GM20431 (cell line): ENCODE results near the gene CCNE1.

ENCODE experiments used
- in situ Hi-C: fragments of 300-500 bp; cut with MseI, MboI; formaldehyde crosslinking; loops from one replicate; pipeline ENCODE4 v1.15.0; 2020; ENCODE audit warnings: low sequenced_read_pairs; ENCODE audit not compliant: unreplicated experiment

CCNE1 gene

GRCh38 chr19:29872224-29872731 lies 60.5 kb downstream of the CCNE1 start:
- in situ Hi-C loops, result loop anchor here (10.0 kb wide), 1 partner anchor 107 kb away; no protein-coding TSS in a partner anchor

GRCh38 chr19:29873024-29873800 lies 61.4 kb downstream of the CCNE1 start:
- in situ Hi-C loops, result loop anchor here (10.0 kb wide), 1 partner anchor 108 kb away; no protein-coding TSS in a partner anchor
